ENCODE data around the gene KRTAP5-7. TPM values are rescaled to one million over a fixed set of nuclear protein-coding genes. Genes with fewer than 3 reads are reported as not detected.

Gene KRTAP5-7
- total and polyA plus RNA-seq, 2 of the 13 experiments (the other 11 are each of a cell fraction or from before 2014, with no cell fraction given) = 0.54 TPM; not detected in 1

DNA sequence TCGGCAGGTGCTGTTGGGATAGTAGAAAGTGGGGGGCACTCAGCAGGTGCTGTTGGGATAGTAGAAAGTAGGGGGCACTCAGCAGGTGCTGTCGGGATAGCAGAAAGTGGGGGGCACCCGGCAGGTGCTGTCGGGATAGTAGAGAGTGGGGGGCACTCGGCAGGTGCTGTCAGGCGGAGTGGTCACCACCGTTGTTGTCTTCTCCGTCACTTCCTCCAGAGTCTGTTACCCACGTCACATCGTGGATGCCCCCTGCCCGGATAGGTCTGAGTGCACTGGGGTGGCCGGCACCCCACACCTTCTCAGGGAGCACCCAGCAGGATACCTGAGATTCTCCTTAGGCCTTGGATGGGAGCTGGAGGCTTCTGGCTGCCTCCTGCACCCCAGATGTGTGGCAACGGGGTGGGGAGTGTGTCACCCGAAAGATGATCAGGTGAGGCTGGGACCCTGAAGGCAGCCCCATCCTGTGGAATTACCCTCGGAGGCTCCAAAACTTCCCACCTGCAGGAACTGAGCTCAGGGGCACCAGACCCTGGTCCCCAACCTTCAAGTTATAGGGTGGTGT, 24.1 kb upstream of the KRTAP5-7 start:
- CTCF ChIA-PET (ENCODE audit: low intra/inter-chr PET ratio, low total read pairs) = no interaction called here

More for the DNA sequence above, 24.1 kb upstream of the KRTAP5-7 start:
- Histone ChIP-seq H3K4me3 (replicated peaks in 1 of 3; ENCODE audit: insufficient read depth in 1 of 3, low read depth in 2 of 3, low read length in 3 of 3) (no peak overlapping the region), H4K20me1 (ENCODE audit: insufficient read depth, low read length) (no peaks in the 10 kb centered on the region), H3K79me2 (ENCODE audit: insufficient read depth, low read length) (no peaks in the 10 kb centered on the region), H3K4me1 (ENCODE audit: insufficient read depth, low read length) (no peaks in the 10 kb centered on the region), H3K36me3 (replicated peaks in 1 of 2; ENCODE audit: control insufficient read depth in 1 of 2, insufficient read depth in 2 of 2, low read length in 2 of 2) (peaks cover 12 to 30% of the 10 kb centered on the region in 2 experiments; a peak in 4 of 5 replicates), H3K9me3 (ENCODE audit: low read length) (no peaks in the 10 kb centered on the region), H3K27me3 (ENCODE audit: control insufficient read depth in 1 of 2, insufficient read depth in 2 of 2, low read length in 2 of 2) (no peaks in the 10 kb centered on the region), H3K27ac (ENCODE audit: extremely low read length, insufficient read depth, low read length) (no peak overlapping the region), H2AFZ (ENCODE audit: low read length) (no peak overlapping the region), H3K4me2 (ENCODE audit: low read depth, low read length) (no peak overlapping the region), H3K9ac (ENCODE audit: insufficient read depth, low read depth, low read length) (no peak overlapping the region)
- FAIRE-seq (no peak), DNase-seq (ENCODE audit: low spot score) (no peak), ATAC-seq (no peak)
- WGBS (ENCODE audit: low lambda C conversion rate) = 97% methylated on average over 15 of the region's 15 CpGs
- in situ Hi-C loops (cut with HindIII; ENCODE audit: extremely low pct_ligation_motif_present, low pct_unique_long_range_greater_than_20kb) (no loop called here), intact Hi-C loops (cut with micrococcal nuclease; ENCODE audit: unreplicated experiment) (no loop called here)
- no TSS peak for BruUV-seq (replicated peaks)
- POLR2A ChIA-PET = no interaction called here
- TF ChIP-seq, protein P1, sequence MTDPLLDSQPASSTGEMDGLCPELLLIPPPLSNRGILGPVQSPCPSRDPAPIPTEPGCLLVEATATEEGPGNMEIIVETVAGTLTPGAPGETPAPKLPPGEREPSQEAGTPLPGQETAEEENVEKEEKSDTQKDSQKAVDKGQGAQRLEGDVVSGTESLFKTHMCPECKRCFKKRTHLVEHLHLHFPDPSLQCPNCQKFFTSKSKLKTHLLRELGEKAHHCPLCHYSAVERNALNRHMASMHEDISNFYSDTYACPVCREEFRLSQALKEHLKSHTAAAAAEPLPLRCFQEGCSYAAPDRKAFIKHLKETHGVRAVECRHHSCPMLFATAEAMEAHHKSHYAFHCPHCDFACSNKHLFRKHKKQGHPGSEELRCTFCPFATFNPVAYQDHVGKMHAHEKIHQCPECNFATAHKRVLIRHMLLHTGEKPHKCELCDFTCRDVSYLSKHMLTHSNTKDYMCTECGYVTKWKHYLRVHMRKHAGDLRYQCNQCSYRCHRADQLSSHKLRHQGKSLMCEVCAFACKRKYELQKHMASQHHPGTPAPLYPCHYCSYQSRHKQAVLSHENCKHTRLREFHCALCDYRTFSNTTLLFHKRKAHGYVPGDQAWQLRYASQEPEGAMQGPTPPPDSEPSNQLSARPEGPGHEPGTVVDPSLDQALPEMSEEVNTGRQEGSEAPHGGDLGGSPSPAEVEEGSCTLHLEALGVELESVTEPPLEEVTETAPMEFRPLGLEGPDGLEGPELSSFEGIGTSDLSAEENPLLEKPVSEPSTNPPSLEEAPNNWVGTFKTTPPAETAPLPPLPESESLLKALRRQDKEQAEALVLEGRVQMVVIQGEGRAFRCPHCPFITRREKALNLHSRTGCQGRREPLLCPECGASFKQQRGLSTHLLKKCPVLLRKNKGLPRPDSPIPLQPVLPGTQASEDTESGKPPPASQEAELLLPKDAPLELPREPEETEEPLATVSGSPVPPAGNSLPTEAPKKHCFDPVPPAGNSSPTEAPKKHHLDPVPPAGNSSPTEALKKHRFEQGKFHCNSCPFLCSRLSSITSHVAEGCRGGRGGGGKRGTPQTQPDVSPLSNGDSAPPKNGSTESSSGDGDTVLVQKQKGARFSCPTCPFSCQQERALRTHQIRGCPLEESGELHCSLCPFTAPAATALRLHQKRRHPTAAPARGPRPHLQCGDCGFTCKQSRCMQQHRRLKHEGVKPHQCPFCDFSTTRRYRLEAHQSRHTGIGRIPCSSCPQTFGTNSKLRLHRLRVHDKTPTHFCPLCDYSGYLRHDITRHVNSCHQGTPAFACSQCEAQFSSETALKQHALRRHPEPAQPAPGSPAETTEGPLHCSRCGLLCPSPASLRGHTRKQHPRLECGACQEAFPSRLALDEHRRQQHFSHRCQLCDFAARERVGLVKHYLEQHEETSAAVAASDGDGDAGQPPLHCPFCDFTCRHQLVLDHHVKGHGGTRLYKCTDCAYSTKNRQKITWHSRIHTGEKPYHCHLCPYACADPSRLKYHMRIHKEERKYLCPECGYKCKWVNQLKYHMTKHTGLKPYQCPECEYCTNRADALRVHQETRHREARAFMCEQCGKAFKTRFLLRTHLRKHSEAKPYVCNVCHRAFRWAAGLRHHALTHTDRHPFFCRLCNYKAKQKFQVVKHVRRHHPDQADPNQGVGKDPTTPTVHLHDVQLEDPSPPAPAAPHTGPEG (CRISPR knock-in tag; IDR thresholded peaks at IDR 0.05) = no peak
- TF ChIP-seq SMAD9 (CRISPR knock-in tag; IDR thresholded peaks at IDR 0.05) (no peak), SIN3B (IDR thresholded peaks at IDR 0.05; ENCODE audit: low read length) (no peak), ZNF446 (CRISPR knock-in tag; IDR thresholded peaks at IDR 0.05) (no peak), SRSF4 (IDR thresholded peaks at IDR 0.05; ENCODE audit: low read depth, low read length, poor library complexity, severe bottlenecking) (no peak), SIX1 (CRISPR knock-in tag; IDR thresholded peaks at IDR 0.05; ENCODE audit: borderline replicate concordance) (no peak), ESRRA (CRISPR knock-in tag; IDR thresholded peaks at IDR 0.05; ENCODE audit: low read depth) (no peak), ZNF546 (CRISPR knock-in tag; conservative IDR thresholded peaks at IDR 0.05) (no peak)
- TF ChIP-seq, protein P2, sequence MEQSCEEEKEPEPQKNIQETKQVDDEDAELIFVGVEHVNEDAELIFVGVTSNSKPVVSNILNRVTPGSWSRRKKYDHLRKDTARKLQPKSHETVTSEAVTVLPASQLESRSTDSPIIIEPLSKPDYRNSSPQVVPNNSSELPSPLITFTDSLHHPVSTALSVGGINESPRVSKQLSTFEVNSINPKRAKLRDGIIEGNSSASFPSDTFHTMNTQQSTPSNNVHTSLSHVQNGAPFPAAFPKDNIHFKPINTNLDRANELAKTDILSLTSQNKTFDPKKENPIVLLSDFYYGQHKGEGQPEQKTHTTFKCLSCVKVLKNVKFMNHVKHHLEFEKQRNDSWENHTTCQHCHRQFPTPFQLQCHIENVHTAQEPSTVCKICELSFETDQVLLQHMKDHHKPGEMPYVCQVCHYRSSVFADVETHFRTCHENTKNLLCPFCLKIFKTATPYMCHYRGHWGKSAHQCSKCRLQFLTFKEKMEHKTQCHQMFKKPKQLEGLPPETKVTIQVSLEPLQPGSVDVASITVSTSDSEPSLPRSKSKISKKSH (CRISPR knock-in tag; IDR thresholded peaks at IDR 0.05; ENCODE audit: borderline replicate concordance) = no peak
- TF ChIP-seq, protein P3, sequence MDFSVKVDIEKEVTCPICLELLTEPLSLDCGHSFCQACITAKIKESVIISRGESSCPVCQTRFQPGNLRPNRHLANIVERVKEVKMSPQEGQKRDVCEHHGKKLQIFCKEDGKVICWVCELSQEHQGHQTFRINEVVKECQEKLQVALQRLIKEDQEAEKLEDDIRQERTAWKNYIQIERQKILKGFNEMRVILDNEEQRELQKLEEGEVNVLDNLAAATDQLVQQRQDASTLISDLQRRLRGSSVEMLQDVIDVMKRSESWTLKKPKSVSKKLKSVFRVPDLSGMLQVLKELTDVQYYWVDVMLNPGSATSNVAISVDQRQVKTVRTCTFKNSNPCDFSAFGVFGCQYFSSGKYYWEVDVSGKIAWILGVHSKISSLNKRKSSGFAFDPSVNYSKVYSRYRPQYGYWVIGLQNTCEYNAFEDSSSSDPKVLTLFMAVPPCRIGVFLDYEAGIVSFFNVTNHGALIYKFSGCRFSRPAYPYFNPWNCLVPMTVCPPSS (IDR thresholded peaks at IDR 0.05) = no peak
